Ureter (tissue), 1 donor: ENCODE data around the gene PTPRM. TPM values are rescaled to one million over a fixed set of nuclear protein-coding genes. Genes with fewer than 3 reads are reported as not detected.

Experiments
- DNase-seq: peaks from one replicate; pipeline ENCODE4 v3.0.0-alpha.2; 2020; ENCODE audit warnings: low spot score
- total RNA-seq: library from RNA; stranded (reverse); gene quantifications from one replicate; pipeline ENCODE4 v1.2.4, GENCODE V29; 2023
- donor health status: DM: yes; HTN: yes; CAD: no.

The PTPRM gene
- total RNA-seq, 1 donor from 2014 or later, result 148 TPM

- DNase-seq, result no peak
Measured at GRCh38 chr18:8167673-8168072, 600.6 kb downstream of the PTPRM start.

- no peak for DNase-seq
Measured at GRCh38 chr18:8169722-8170121, 602.6 kb downstream of the PTPRM start.

- DNase-seq, result no peak
Measured at GRCh38 chr18:8174771-8175170, 607.7 kb downstream of the PTPRM start.

- DNase-seq, result no peak
Measured at GRCh38 chr18:8175501-8176061, 608.5 kb downstream of the PTPRM start.

GRCh38 chr18:8176109-8176508 lies 609.0 kb downstream of the PTPRM start:
- DNase-seq, result no peak

- no peak for DNase-seq
Measured at GRCh38 chr18:8176554-8176953, 609.4 kb downstream of the PTPRM start.

- no peak for DNase-seq
Measured at GRCh38 chr18:8177330-8178016, 610.4 kb downstream of the PTPRM start.

- no peak for DNase-seq
Measured at GRCh38 chr18:8186413-8186812, 619.3 kb downstream of the PTPRM start.

GRCh38 chr18:8188184-8188583 lies 621.1 kb downstream of the PTPRM start:
- no peak for DNase-seq

GRCh38 chr18:8190980-8191379 lies 623.9 kb downstream of the PTPRM start:
- no peak for DNase-seq

GRCh38 chr18:8194431-8194830 lies 627.3 kb downstream of the PTPRM start:
- DNase-seq, result no peak

- DNase-seq, result no peak
Measured at GRCh38 chr18:8196238-8196637, 629.1 kb downstream of the PTPRM start.

- no peak for DNase-seq
Measured at GRCh38 chr18:8197499-8197898, 630.4 kb downstream of the PTPRM start.

GRCh38 chr18:8207996-8208395 lies 640.9 kb downstream of the PTPRM start:
- DNase-seq, result no peak

- no peak for DNase-seq
Measured at GRCh38 chr18:8208716-8209115, 641.6 kb downstream of the PTPRM start.

GRCh38 chr18:8212896-8213780 lies 646.0 kb downstream of the PTPRM start:
- DNase-seq, result no peak

- DNase-seq, result no peak
Measured at GRCh38 chr18:8215741-8216140, 648.6 kb downstream of the PTPRM start.

- DNase-seq, result no peak
Measured at GRCh38 chr18:8217051-8217564, 650.0 kb downstream of the PTPRM start.

GRCh38 chr18:8218197-8218596 lies 651.1 kb downstream of the PTPRM start:
- DNase-seq, result no peak

- DNase-seq, result no peak
Measured at GRCh38 chr18:8221452-8221851, 654.3 kb downstream of the PTPRM start.

GRCh38 chr18:8224576-8224975 lies 657.5 kb downstream of the PTPRM start:
- DNase-seq, result no peak

- DNase-seq, result no peak
Measured at GRCh38 chr18:8229040-8229439, 661.9 kb downstream of the PTPRM start.

GRCh38 chr18:8229787-8230186 lies 662.7 kb downstream of the PTPRM start:
- DNase-seq, result no peak
